CD4-positive, alpha-beta T cell treated with Interferon gamma for 1 hour (primary cell): Measurements from ENCODE around the gene CAB39.

Source experiments
- DNase-seq: peaks from one replicate; pipeline ENCODE4 v3.0.0-alpha.2; 2020

The CAB39 gene

DNA sequence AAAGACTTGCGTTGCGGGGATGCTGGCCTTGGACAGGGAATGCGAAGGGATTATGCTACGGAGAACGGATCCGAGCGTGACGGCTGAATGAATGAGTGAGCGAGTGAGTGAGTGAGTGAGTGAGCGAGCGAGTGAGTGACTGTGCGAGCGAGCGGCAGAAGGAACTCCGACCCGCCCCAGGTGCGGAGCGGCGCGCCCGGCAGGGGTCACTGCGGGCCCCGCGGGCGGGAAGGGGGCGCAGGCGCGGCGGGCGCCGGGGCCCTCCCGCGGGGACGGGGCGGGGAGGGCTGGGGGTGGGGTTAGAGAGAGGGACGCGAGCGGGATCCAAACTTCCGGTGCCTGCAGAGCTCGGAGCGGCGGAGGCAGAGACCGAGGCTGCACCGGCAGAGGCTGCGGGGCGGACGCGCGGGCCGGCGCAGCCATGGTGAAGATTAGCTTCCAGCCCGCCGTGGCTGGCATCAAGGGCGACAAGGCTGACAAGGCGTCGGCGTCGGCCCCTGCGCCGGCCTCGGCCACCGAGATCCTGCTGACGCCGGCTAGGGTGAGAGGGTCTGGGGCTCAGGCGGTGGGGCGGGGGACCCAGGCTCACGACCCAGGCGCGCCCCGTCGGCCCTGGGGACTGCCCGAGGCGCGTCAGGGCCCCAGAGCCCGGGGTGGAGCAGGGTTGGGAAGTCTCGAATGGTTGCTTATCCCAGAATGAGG, 152.1 kb downstream of the CAB39 start, which contains the start of gene ITM2C:
ITM2C (plus strand) TSS at position 338 of the 702 bp plus-strand sequence; CDS start at position 422, 84 bp downstream.
- peak; percentile 73 for DNase-seq

- DNase-seq, result no peak
These were observed 152.7 kb downstream of the CAB39 start for GRCh38 chr2:230865307-230865765.

DNA sequence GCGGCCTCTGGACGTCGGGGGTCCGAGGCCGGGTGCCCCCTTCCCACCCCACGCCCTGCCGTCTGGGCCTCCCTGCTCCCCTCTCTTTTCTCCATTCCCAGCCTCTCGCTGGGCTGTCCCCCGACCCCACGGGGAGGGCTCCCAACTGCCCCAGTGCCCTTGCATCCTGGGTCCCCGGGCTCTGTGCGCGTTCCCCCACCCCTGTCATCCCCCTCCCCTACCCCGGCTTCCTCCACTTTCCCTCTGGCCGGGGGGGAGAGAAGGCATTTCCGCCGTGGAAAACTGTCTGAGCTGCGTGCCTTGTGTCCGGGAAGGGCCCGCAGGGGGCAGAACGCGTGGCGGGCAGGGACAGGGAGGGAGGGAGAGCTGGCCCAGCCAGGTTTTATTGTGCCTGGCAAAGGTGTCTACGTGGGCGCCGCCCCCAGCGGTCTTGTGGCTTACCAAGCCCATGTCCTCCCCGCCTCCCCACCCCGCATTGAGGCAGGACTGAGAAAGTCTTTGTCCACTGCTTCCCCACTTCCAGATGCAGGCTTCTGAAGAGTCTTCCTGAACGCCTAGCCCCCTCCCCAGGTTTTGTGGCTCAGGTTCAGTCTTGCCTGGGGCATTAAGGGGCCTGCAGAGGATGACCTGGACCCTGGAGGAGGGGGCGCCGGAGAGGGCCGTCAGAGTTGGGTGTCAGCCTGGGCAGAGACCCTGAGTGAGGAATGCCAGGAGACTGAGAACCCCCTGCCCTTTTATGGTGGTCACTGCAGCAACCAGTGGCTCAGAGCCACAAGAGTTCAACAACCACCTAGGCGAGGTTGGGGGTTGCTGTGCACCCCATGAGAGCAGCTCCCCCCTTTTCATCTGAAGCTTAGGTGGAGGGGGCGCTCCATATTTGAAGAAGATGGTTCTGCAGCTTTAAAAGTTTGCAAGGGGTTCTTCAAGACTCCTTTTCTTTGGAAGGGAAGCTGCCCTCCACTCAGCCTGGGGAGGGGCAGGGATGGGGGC, 153.4 kb downstream of the CAB39 start:
- no peak for DNase-seq

- peak; percentile 77 for DNase-seq
These were observed 154.3 kb downstream of the CAB39 start for GRCh38 chr2:230866756-230867523.

- DNase-seq, result no peak
These were observed 155.7 kb downstream of the CAB39 start for GRCh38 chr2:230868161-230868946.

DNA sequence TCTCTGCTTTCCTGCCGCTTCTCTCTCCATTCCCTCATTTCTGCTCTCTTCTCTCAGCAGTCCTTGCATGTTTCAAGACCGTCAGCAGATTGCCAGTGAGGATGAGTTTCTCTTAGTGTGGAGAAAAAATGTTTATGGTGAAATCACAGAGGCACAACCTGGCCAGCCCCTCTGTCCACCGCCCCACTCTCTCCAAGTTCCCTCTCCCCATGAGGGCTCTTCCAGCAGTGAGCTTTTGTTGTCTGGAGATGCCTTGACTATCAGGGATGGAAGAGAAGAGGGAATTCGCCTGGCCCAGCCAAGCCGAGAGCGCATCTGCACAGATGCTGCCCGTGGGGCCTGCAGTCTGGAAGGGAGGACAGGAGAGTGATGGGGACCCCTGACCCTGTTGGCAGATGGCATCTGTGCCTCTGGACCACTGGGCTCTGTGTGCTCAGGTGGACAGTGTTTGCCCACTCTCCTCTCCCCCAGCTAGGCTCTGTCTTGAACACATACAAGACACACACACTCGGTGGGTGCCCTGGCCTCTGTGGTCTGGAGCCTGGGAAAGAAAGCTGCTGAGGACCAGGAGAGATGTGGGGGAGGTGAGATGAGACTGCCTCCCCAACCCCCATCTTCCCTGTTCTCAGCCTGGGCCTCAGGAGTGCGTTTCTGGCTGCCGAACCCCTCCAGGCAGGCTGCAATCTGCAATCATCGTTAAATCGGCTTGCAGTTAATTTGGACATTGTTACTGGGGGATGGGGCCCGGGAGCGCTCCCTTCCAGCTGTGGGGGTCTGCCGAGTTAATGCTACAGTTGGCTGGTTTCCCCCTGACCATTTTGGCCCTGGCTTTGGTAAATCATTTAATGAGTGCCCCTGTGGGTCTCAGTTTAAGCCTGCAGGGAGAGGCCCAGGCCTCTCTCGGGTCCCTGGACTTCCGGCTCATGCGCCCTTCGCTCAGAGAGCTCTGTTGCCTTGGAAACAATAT, 156.6 kb downstream of the CAB39 start:
- DNase-seq, result no peak

GRCh38 chr2:230869914-230870543, 157.4 kb downstream of the CAB39 start:
- no peak for DNase-seq
